CD14-positive monocyte (primary cell): ENCODE results near the gene CEP97. TPM values are rescaled to one million over a fixed set of nuclear protein-coding genes. Genes with fewer than 3 reads are reported as not detected.

Source experiments
- DNase-seq, 3 donors: peaks; one replicate each; pipeline ENCODE4 v3.0.0-alpha.2; 2011 to 2022
- H2AFZ ChIP-seq: 2 replicates; pipeline ENCODE4 v1.6.0; 2012; ENCODE audit warnings: mild to moderate bottlenecking, low read depth, low read length, inconsistent platforms; ENCODE audit not compliant: insufficient read depth, poor library complexity, severe bottlenecking
- H3K27ac ChIP-seq, 2 donors: 1 replicate in 1 of 2; 2 replicates in 1 of 2; pipeline ENCODE4 v1.5.1; 2012 to 2013; ENCODE audit warnings: low read length in 2 of 2, control low read depth in 1 of 2, inconsistent platforms in 1 of 2, low read depth in 1 of 2, mild to moderate bottlenecking in 1 of 2
- H3K27me3 ChIP-seq, 2 donors: one replicate each; pipeline versions ENCODE4 v1.6.0 to v1.6.1; 2011 to 2013; ENCODE audit warnings: low read length in 2 of 2; ENCODE audit not compliant: control insufficient read depth in 2 of 2, insufficient read depth in 2 of 2
- H3K36me3 ChIP-seq, 2 donors: replicated peaks in 1 of 2; 1 replicate in 1 of 2; 2 replicates in 1 of 2; pipeline versions ENCODE4 v1.5.1 to v1.6.1; 2012 to 2013; ENCODE audit warnings: low read length in 2 of 2, control low read depth in 1 of 2, inconsistent platforms in 1 of 2, mild to moderate bottlenecking in 1 of 2; ENCODE audit not compliant: insufficient read depth in 2 of 2, control insufficient read depth in 1 of 2
- H3K4me1 ChIP-seq, 2 donors: 1 replicate in 1 of 2; 2 replicates in 1 of 2; pipeline versions ENCODE4 v1.5.1 to v1.6.1; 2012 to 2013; ENCODE audit warnings: low read length in 2 of 2, control low read depth in 1 of 2, inconsistent platforms in 1 of 2, mild to moderate bottlenecking in 1 of 2, moderate library complexity in 1 of 2; ENCODE audit not compliant: insufficient read depth in 2 of 2, control insufficient read depth in 1 of 2
- H3K4me2 ChIP-seq: replicated peaks from 2 replicates; pipeline ENCODE3; 2012; ENCODE audit warnings: low read length, moderate library complexity, mild to moderate bottlenecking; ENCODE audit not compliant: poor library complexity, severe bottlenecking; ENCODE audit errors: extremely low read depth
- H3K4me3 ChIP-seq, 3 experiments: fragments of 200-600 bp in 1 of 3; sonication (generic) in 1 of 3; replicated peaks in 1 of 3; 1 replicate in 2 of 3; 2 replicates in 1 of 3; pipeline ENCODE4 v1.5.1; 2011 to 2013; ENCODE audit warnings: low read length in 3 of 3, mild to moderate bottlenecking in 3 of 3, control low read depth in 2 of 3, low read depth in 2 of 3, inconsistent platforms in 1 of 3, moderate library complexity in 1 of 3
- H3K79me2 ChIP-seq: 2 replicates; pipeline ENCODE4 v1.6.0; 2012; ENCODE audit warnings: mild to moderate bottlenecking, control low read depth, inconsistent platforms, low read length, moderate library complexity; ENCODE audit not compliant: insufficient read depth
- H3K9ac ChIP-seq: 2 replicates; pipeline ENCODE4 v1.6.0; 2017; ENCODE audit warnings: low read length, mild to moderate bottlenecking; ENCODE audit not compliant: insufficient read depth, poor library complexity, severe bottlenecking
- H3K9me3 ChIP-seq, 2 donors: replicated peaks in 1 of 2; 1 replicate in 1 of 2; 2 replicates in 1 of 2; pipeline versions ENCODE4 v1.5.1 to v1.6.1; 2012 to 2013; ENCODE audit warnings: low read length in 2 of 2, control low read depth in 1 of 2; ENCODE audit not compliant: control insufficient read depth in 1 of 2, insufficient read depth in 1 of 2
- H4K20me1 ChIP-seq: 2 replicates; pipeline ENCODE4 v1.6.0; 2012; ENCODE audit warnings: mild to moderate bottlenecking, low read length, control low read depth, moderate library complexity; ENCODE audit not compliant: insufficient read depth
- H3K27ac Mint-ChIP-seq, 7 donors: one replicate each; pipeline ENCODE4 v1.8.0; 2020; ENCODE audit warnings: mild to moderate bottlenecking in 7 of 7, mixed read lengths in 7 of 7, moderate library complexity in 6 of 7, inconsistent platforms in 2 of 7
- H3K27me3 Mint-ChIP-seq, 3 donors: one replicate each; pipeline ENCODE4 v1.8.0; 2021 to 2022; ENCODE audit warnings: low read depth in 3 of 3, mild to moderate bottlenecking in 3 of 3, mixed read lengths in 3 of 3, moderate library complexity in 3 of 3, inconsistent platforms in 1 of 3
- H3K36me3 Mint-ChIP-seq, 2 donors: one replicate each; pipeline ENCODE4 v1.8.0; 2020; ENCODE audit warnings: mixed read lengths in 2 of 2, inconsistent platforms in 1 of 2, mild to moderate bottlenecking in 1 of 2
- H3K4me1 Mint-ChIP-seq: one replicate; pipeline ENCODE4 v1.8.0; 2020; ENCODE audit warnings: mild to moderate bottlenecking, mixed read lengths
- H3K4me3 Mint-ChIP-seq, 2 donors: one replicate each; pipeline ENCODE4 v1.8.0; 2020; ENCODE audit warnings: mild to moderate bottlenecking in 2 of 2, mixed read lengths in 2 of 2, moderate library complexity in 1 of 2
- H3K9me3 Mint-ChIP-seq, 7 donors: one replicate each; pipeline ENCODE4 v1.8.0; 2020 to 2022; ENCODE audit warnings: mixed read lengths in 7 of 7, mild to moderate bottlenecking in 6 of 7, moderate library complexity in 6 of 7, inconsistent platforms in 2 of 7
- CTCF ChIP-seq: fragments of 200-600 bp; IDR thresholded peaks from one replicate; pipeline ENCODE4 v1.8.0; 2022; ENCODE audit warnings: antibody characterized with exemption, mild to moderate bottlenecking
- WGBS: methylation state at CpG from one replicate; pipeline ENCODE4 v1.1.5; 2013; ENCODE audit warnings: missing lambda C conversion rate; ENCODE audit not compliant: insufficient coverage; 5-methylcytosine and 5-hydroxymethylcytosine counted together
- intact Hi-C, 2 donors: fragments of 100-400 bp; cut with micrococcal nuclease; formaldehyde crosslinking; loops; one replicate each; pipeline versions ENCODE4 v1.15.0 to v1.15.1; 2023
- polyA plus RNA-seq, 3 donors: library from polyadenylated mRNA; depleted of rRNA in 1 of 3; unstranded in 2 of 3; stranded (reverse) in 1 of 3; fragments of 300-500 nt in 2 of 3; fragments of >200 nt in 1 of 3; fragmentation: Illumina TruSeq in 2 of 3; gene quantifications; 1 replicate in 2 of 3; 2 replicates in 1 of 3; pipeline ENCODE4 v1.2.3, GENCODE V29; 2012 to 2021

Gene CEP97
- polyA plus RNA-seq, 3 donors = 0.79 to 1.7 (median 1.5) TPM

- peaks cover 20 to 40% of the 10 kb centered on the region in 2 donors for H3K4me1 ChIP-seq
- no peaks in the 10 kb centered on the region for H3K27me3 ChIP-seq
- peaks cover 35% of the 10 kb centered on the region for H3K4me1 Mint-ChIP-seq
- no peak overlapping the region for H3K4me2 ChIP-seq
- no peaks in the 10 kb centered on the region for H3K9me3 Mint-ChIP-seq
- no peak overlapping the region for H2AFZ ChIP-seq
- TF ChIP-seq CTCF = no peak
- intact Hi-C loops = loop anchor here (5.0 to 10.0 kb wide), 3 partner anchors 32 to 210 kb away; partner anchors contain the start of gene NFKBIZ (in 1 of the 2)
- H3K27ac Mint-ChIP-seq = peak overlapping the region in 1 of 7 donors; percentile 69
- no peak overlapping the region for H3K9ac ChIP-seq
- peaks cover 27 to 36% of the 10 kb centered on the region in 2 donors for H3K36me3 Mint-ChIP-seq
- H3K4me3 ChIP-seq = no peak overlapping the region
- peaks cover 0 to 2% (median 0%) of the 10 kb centered on the region in 3 donors for H3K27me3 Mint-ChIP-seq
- no peaks in the 10 kb centered on the region for H4K20me1 ChIP-seq
- no peak for DNase-seq
- no peak overlapping the region for H3K27ac ChIP-seq
- WGBS = 100% methylated on average over 2 of the region's 3 CpGs
- H3K36me3 ChIP-seq = peaks cover 7 to 25% of the 10 kb centered on the region in 2 donors
- no peak overlapping the region for H3K4me3 Mint-ChIP-seq
- peaks cover 59% of the 10 kb centered on the region for H3K79me2 ChIP-seq
- no peaks in the 10 kb centered on the region for H3K9me3 ChIP-seq
Observed at GRCh38 chr3:101814835-101815234, 90.4 kb downstream of the CEP97 start.

- Mint-ChIP-seq H3K4me1 (peaks cover 35% of the 10 kb centered on the region), H3K36me3 (peaks cover 27 to 31% of the 10 kb centered on the region in 2 donors), H3K27ac (peak overlapping the region in 3 of 7 donors; percentile 4 to 75 (median 36)), H3K27me3 (peaks cover 0 to 2% (median 0%) of the 10 kb centered on the region in 3 donors), H3K4me3 (no peak overlapping the region), H3K9me3 (no peaks in the 10 kb centered on the region)
- H3K79me2 ChIP-seq = peaks cover 50% of the 10 kb centered on the region
- H4K20me1 ChIP-seq = no peaks in the 10 kb centered on the region
- no peaks in the 10 kb centered on the region for H3K9me3 ChIP-seq
- no peak overlapping the region for H2AFZ ChIP-seq
- no peak for TF ChIP-seq CTCF
- no peak overlapping the region for H3K4me2 ChIP-seq
- H3K27me3 ChIP-seq = no peaks in the 10 kb centered on the region
- H3K36me3 ChIP-seq = peaks cover 9 to 18% of the 10 kb centered on the region in 2 donors
- intact Hi-C loops = loop anchor here (10.0 kb wide), 1 partner anchor 208 kb away; no protein-coding TSS in a partner anchor
- no peak overlapping the region for H3K4me3 ChIP-seq
- no CpG with 5 or more reads among the region's 4 CpGs for WGBS
- no peak overlapping the region for H3K9ac ChIP-seq
- peaks cover 17 to 42% of the 10 kb centered on the region in 2 donors for H3K4me1 ChIP-seq
- DNase-seq = no peak
- H3K27ac ChIP-seq = peak overlapping the region in 1 of 2 donors; percentile 78
Observed at GRCh38 chr3:101816215-101817149, 92.1 kb downstream of the CEP97 start.
